T47D (cell line): Measurements from ENCODE around the gene MMP14.
"Not testable (repeated sequence)": the region's sequence is repeated elsewhere in the genome, so short reads cannot be mapped to it uniquely, and the experiment has no call there.

Source experiments
- DNase-seq, 2 experiments: peaks; one replicate each; pipeline versions ENCODE4 v3.0.0 to v3.0.0-alpha.2; 2011 to 2012; ENCODE audit warnings: low read depth in 1 of 2, low spot score in 1 of 2
- JUND ChIP-seq: IDR thresholded peaks from 2 replicates; pipeline ENCODE4 v1.6.1; 2012; ENCODE audit warnings: low read depth
- in situ Hi-C: cut with HindIII; loops from 2 replicates; pipeline ENCODE4 v1.10.0; 2016; ENCODE audit warnings: low sequenced_read_pairs, low pct_unique_long_range_greater_than_20kb

Gene MMP14

DNA sequence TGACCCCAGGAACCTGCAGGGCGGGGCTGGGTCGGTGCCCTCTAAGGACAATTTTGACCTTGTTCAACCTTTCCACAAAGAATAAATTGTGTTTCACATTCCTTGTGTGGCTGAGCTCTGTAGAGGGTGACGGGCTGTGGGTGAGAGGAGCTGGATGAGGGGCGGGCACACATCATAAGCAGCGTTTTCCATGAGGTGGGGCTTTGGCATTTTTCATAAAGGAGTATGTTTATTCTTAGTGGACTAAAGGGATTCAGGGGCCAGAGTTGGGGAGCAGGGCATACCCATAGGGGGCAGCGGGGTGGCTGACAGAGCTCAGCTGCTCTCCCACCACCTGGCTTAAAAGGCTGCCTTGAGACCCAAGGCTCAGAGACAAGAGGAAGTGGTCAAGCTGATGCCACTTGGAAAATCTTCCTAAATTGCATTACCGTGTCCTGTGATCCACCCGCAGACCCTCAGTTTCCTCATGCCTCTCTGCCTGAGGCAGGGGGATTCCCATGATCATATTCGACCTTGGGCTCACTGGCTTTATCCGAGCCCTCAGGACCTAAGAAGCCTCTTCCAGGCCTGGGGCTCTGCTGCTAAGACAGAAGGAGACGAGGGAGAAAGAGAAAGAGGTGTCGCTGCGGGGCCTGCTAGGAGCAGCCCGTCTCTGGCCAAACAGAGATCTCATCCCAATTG lies 11.4 kb downstream of the MMP14 start:
- TF ChIP-seq JUND, result no peak
- no peak for DNase-seq
- in situ Hi-C loops, result no loop called here

DNA sequence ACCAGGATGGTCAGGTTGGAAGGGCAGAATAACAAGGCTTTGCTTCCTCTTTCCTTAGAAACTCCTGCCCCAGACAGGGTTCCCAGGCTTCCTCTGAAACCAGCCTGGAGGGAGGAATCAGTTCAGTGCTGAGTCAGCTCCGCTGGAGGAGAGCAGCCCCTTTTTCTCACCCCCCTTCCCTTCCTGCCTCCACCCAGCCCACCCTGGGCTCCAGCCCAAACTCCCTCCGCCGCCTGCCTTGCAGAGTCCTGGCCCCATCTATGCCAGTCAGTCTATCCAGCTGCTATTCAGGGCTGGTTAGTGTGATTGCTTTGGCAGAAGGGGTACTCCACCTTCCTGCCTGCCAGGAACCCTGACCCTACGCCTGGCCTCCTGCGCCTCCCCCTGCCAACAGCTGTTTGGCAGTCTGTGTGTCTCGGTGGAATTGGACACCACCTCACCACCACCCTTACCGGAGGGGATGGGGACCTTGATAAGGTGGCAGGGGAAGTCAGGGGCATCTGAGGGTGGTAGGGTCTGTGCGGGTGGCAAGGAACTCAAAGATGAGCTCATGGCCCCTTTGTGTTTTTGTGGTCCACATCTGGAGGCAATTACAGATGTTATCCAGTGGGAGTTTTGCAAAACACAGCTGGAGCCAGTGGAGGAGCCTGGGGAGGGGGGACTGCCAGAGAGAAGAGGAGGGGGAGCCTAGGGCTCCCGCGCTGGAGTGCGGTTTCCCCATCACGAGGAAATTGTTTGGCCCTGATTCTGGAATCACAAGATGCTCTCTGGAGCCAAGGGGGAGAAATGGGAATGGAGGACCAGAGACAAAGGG lies 12.2 kb downstream of the MMP14 start:
- in situ Hi-C loops, result no loop called here
- TF ChIP-seq JUND, result no peak
- DNase-seq, result no peak

DNA sequence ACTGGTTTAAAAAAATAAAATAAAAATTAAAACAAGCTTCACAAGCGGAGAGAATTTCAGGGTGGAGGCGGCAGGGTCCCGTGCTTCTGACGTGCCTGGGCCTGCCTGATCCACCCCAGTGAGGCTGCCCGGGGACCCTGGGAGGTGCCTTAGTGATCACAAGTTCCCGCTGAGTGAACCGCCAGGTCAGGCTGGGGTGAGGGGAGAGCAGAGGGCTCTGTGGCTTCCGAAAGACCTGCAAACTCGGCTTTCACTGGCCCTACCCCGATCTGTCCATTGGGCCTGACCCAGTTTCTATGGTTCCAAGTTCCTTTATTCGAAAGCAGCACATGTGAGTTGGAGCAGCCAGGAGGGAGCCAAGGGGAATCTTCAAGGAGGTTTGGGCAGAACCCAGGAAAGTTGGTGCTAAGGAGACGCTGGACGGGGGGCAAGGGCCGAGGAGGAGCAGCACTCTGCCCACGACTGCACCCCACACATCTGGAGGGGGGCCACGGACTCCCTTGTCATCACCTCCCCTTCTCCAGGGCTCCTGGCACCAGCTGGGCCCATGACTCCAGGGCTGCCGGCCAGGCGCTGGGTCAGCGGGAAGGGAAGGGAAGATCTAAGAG lies 12.9 kb downstream of the MMP14 start:
- no peak for TF ChIP-seq JUND
- DNase-seq, result no peak
- in situ Hi-C loops, result no loop called here

DNA sequence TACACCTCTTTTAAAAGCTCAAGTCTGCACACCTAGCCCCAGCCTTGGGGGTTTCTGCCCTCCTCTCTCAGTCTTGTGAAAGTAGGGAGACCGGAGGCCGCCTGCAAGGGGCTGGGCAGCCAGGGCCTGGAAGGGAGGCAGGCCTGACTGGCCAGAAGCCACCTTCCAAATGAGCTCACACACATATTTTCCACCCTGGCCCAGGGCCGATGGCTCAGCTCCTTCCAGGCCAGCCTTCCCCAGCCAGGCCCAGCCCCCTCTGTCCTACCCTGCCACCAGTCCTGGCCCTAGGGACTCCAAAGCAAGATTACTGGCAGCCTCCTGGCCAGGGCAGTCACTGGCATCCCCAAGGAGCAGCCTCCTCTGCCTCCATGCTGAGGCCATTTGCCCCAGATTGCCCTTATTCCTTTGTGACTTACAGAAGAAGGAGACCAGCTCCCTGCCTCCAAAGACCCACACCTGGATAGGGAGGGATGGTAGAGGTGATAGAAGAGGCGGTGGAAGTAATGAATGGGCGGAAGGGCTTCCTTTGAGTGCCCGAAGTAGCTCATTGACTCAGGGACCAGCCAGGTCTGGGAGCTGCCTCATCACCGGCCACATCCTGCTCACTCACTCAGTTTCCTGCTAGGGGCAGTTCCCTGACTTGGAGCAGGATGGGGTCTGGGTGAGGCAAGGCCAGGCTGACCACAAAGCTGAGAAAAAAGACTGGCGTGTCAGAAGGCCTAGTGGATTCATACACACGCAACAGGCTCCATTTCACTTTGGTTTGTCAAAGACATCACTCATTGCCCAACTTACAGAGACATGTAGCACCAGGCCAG lies 14.8 kb downstream of the MMP14 start:
- TF ChIP-seq JUND, result no peak
- in situ Hi-C loops, result no loop called here
- DNase-seq, result no peak

DNA sequence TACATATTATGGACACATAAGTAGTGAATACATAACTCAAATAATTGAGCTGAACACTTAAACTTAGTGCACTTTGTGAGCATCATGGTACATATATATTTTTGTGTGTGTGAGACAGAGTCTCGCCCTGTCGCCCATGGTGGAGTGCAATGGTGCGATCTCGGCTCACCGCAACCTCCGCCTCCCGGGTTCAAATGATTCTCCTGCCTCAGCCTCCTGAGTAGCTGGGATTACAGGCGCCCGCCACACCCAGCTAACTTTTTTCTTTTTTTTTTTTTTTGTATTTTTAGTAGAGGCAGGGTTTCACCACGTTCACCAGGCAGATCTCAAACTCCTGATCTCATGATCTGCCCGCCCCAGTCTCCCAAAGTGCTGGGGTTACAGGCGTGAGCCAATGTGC lies 15.8 kb downstream of the MMP14 start:
- DNase-seq, in situ Hi-C loops: not testable (repeated sequence)

DNA sequence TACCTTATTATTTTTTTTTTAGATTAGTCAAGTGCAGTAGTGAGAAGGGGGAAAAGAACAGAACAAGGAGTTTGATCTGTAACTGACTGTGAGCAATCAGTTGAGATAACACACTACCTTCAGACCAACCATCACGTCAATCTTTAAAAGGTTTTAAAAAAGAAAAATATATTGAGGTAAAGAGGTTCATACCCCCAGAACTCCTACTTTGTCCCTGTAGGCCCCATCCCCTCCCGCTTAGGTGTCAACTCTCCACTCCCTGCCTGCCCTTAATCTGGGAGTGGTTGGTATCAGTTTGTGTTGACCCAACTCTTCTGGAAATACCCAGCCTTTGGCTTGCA lies 16.2 kb downstream of the MMP14 start:
- TF ChIP-seq JUND, result no peak
- no peak for DNase-seq
- in situ Hi-C loops, result no loop called here

DNA sequence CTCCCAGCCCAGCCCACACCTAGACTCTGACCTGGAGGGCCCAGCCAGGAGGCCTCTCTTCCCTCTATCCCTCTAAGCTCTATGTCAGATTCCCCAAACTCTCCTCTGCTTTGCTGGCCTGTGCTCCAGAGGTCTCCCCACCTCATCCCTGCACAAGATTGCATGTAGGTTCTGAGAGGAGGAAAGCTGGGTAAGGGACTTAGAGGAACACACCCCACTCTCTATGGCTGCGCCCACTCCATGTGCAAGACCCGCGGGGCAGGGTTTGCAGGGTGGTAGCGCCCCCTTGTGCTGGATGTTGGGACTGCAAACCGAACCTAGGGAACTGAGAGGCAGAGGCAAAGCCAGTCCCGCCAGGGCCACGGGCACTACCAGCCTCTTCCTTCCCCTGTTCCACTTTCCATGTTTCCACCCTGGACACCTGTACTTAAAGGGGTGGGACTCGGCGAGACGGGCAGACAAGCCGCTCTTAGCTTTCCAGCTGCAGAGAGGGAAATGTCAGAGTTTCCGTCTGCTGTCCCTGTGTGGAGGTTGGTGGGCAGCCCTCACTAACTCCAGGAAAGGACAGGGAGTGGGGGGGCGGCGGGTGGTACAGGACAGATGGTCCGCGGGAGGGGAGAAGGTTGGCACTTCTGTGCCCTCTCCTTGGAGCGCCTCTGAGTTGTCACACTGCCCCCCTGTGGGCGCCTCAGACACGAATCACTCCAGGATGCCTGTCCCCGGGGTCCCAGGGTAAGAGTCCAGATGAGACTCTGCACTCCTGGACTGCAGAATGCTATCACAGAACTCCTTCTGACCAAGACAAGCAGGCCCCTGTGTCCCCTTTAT lies 16.8 kb downstream of the MMP14 start:
- in situ Hi-C loops, result no loop called here
- peak in 1 of 2 experiments; percentile 69 for DNase-seq
- no peak for TF ChIP-seq JUND

DNA sequence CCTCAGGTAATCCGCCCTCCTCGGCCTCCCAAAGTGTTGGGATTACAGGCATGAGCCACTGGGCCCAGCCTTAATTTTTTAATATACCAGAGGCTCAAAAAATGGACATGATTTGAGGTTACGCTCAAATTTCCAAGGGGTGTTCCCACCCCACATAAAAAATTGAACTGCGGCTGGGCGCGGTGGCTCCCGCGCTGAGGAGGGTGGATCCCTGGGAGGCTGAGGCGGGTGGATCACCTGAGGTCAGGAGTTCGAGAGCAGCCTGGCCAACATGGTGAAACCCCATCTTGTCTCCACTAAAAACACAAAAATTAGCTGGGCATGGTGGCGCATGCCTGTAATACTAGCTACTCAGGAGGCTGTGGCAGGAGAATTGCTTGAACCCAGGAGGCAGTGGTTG lies 17.9 kb downstream of the MMP14 start:
- in situ Hi-C loops, DNase-seq: not testable (repeated sequence)

DNA sequence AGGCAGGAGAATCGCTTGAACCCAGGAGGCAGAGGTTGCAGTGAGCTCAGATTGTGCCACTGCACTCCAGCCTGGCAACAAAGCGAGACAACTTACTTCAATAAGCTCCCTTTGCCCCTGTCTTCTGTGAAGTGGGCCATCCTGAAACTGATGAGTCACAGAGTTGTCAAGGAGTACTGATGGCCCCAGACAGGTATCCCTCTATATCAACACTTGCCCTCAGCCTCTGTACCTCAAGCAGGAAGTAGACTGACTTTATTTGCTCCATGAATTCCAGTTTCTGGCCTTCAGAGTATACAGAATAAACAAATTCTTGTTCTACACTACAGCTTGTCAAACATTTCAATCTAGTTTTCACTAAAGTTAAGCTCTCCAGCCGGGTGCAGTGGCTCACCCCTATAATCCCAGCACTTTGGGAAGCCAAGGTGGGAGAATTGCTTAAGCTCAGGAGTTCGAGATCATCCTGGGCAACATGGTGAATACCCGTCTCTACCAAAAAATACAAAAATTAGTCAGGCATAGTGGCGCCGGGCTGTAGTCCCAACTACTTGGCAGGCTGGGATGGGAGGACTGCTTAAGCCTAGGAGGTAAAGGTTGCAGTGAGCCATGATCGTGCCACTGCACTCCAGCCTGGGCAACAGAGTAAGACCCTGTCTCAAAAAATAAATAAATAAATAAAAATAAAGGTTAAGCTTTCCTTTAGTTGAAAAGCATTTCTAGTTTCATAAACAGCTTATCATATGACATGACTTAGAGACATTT lies 18.8 kb downstream of the MMP14 start:
- no peak for TF ChIP-seq JUND
- in situ Hi-C loops, result no loop called here
- peak in 1 of 2 experiments; percentile 17 for DNase-seq

DNA sequence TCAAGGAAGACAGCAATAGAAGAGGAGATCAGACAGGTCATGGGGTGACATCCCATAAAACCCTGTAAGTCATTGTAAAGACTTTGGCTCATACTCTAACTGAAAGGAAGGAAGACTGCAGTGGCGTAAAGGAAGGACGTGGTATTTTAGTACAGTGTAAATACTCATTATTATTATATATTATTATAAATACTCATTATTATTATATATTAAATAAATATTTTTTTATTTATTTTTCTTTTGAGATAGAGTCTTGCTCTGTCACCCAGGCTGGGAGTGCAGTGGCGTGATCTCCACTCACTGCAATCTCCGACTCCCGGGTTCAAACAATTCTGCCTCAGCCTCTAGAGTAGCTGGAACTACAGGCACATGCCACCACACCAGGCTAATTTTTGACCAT lies 20.0 kb downstream of the MMP14 start:
- in situ Hi-C loops, result no loop called here
- no peak for DNase-seq
- no peak for TF ChIP-seq JUND

DNA sequence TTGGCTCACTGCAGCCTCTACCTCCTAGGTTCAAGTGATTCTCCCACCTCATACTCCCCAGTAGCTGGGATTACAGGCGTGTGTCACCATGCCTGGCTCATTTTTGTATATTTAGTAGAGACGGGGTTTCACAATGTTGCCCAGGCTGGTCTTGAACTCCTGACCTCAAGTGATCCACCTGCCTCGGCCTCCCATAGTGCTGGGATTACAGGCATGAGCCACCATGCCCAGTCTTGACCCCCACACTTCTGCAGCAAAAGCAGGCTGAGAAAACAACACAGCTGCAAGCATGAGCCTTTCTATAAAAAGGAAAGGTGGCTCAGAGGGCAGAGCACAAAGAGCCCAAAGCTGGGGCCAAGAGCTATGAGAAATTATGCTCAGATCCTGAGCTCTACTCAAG lies 24.0 kb downstream of the MMP14 start:
- in situ Hi-C loops, DNase-seq: not testable (repeated sequence)
